ENCODE results near the gene HACE1.

HACE1 gene

GRCh38 chr6:104796031-104796785, 63.5 kb downstream of the HACE1 start:
- no peak for TF ChIP-seq CTCF (IDR thresholded peaks at IDR 0.05; ENCODE audit: insufficient read depth, low read length, poor library complexity, severe bottlenecking)
- H3K4me3 ChIP-seq (replicated peaks; ENCODE audit: low read depth, low read length): no peak overlapping the region
- no peak for DNase-seq (ENCODE audit: extremely low read depth, insufficient read length)
- no peaks in the 10 kb centered on the region for H3K36me3 ChIP-seq (ENCODE audit: control insufficient read depth, insufficient read depth, low read length)
- no peaks in the 10 kb centered on the region for H3K27me3 ChIP-seq (replicated peaks; ENCODE audit: control insufficient read depth, insufficient read depth, low read length)

- Histone ChIP-seq H3K4me3 (replicated peaks; ENCODE audit: low read depth, low read length) (no peak overlapping the region), H3K27me3 (replicated peaks; ENCODE audit: control insufficient read depth, insufficient read depth, low read length) (no peaks in the 10 kb centered on the region), H3K36me3 (ENCODE audit: control insufficient read depth, insufficient read depth, low read length) (no peaks in the 10 kb centered on the region)
- TF ChIP-seq CTCF (IDR thresholded peaks at IDR 0.05; ENCODE audit: insufficient read depth, low read length, poor library complexity, severe bottlenecking): no peak
- DNase-seq (ENCODE audit: extremely low read depth, insufficient read length): no peak
Observed at GRCh38 chr6:104795363-104795762, 64.4 kb downstream of the HACE1 start.

GRCh38 chr6:104789770-104790190, 69.9 kb downstream of the HACE1 start:
- DNase-seq (ENCODE audit: extremely low read depth, insufficient read length): peak; percentile 9
- no peaks in the 10 kb centered on the region; the same call in 1 of the 2 replicates for H3K36me3 ChIP-seq (ENCODE audit: control insufficient read depth, insufficient read depth, low read length)
- H3K4me3 ChIP-seq (replicated peaks; ENCODE audit: low read depth, low read length): no peak overlapping the region
- H3K27me3 ChIP-seq (replicated peaks; ENCODE audit: control insufficient read depth, insufficient read depth, low read length): no peaks in the 10 kb centered on the region
- TF ChIP-seq CTCF (IDR thresholded peaks at IDR 0.05; ENCODE audit: insufficient read depth, low read length, poor library complexity, severe bottlenecking): peak; percentile 30

DNA sequence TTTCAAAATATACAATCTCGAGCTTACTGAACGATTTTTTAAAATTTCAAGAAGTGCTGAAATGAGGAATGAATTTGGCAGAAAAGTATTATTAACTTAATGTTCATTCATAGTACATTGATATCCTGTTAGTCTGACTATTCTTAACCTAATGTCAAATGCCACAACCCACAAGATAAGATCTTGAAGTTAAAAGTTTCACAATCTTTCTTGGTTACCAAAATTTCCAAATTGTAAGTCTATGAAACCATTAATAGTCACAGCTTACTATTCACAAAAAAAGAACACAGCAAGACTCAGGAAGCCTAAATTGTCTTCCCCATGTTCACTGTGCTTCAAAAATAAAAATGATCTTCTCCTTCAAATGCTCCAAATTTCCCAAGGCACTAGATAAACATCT, 71.3 kb downstream of the HACE1 start:
- no peak for TF ChIP-seq CTCF (IDR thresholded peaks at IDR 0.05; ENCODE audit: insufficient read depth, low read length, poor library complexity, severe bottlenecking)
- H3K4me3 ChIP-seq (replicated peaks; ENCODE audit: low read depth, low read length): no peak overlapping the region
- DNase-seq (ENCODE audit: extremely low read depth, insufficient read length): no peak
- H3K27me3 ChIP-seq (replicated peaks; ENCODE audit: control insufficient read depth, insufficient read depth, low read length): no peaks in the 10 kb centered on the region
- H3K36me3 ChIP-seq (ENCODE audit: control insufficient read depth, insufficient read depth, low read length): no peaks in the 10 kb centered on the region; the same call in 1 of the 2 replicates

DNA sequence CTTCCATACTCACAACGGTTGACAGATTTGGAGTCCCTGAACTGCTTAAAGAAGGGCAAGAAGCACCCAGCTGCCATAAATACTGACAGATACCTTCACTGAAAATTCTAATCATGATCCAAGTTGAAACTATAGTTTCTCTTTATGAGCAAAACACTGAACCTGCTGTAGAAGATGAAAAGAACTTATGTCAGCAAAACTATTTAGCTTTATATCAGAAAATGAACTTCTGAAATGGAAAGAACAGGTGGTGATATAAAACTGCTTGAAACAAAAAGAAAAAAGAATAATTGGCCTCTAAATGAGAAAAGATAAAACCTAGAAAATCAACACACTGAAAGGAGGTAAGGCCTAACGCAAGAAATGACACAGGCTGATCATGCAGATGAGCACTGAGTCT, 72.4 kb downstream of the HACE1 start:
- no peak for DNase-seq (ENCODE audit: extremely low read depth, insufficient read length)
- no peaks in the 10 kb centered on the region for H3K27me3 ChIP-seq (replicated peaks; ENCODE audit: control insufficient read depth, insufficient read depth, low read length)
- H3K36me3 ChIP-seq (ENCODE audit: control insufficient read depth, insufficient read depth, low read length): no peaks in the 10 kb centered on the region; the same call in 1 of the 2 replicates
- H3K4me3 ChIP-seq (replicated peaks; ENCODE audit: low read depth, low read length): no peak overlapping the region
- TF ChIP-seq CTCF (IDR thresholded peaks at IDR 0.05; ENCODE audit: insufficient read depth, low read length, poor library complexity, severe bottlenecking): no peak
